Hematopoietic multipotent progenitor cell treated with erythropoietin and hydrocortisone succinate and interleukin-3 and kit ligand, for 17 days (in vitro differentiated cells): ENCODE measurements around the gene SULF2.

Source experiments
- DNase-seq: peaks from one replicate; pipeline ENCODE4 v3.0.0-alpha.2; 2015; ENCODE audit warnings: low spot score

Gene SULF2

DNA sequence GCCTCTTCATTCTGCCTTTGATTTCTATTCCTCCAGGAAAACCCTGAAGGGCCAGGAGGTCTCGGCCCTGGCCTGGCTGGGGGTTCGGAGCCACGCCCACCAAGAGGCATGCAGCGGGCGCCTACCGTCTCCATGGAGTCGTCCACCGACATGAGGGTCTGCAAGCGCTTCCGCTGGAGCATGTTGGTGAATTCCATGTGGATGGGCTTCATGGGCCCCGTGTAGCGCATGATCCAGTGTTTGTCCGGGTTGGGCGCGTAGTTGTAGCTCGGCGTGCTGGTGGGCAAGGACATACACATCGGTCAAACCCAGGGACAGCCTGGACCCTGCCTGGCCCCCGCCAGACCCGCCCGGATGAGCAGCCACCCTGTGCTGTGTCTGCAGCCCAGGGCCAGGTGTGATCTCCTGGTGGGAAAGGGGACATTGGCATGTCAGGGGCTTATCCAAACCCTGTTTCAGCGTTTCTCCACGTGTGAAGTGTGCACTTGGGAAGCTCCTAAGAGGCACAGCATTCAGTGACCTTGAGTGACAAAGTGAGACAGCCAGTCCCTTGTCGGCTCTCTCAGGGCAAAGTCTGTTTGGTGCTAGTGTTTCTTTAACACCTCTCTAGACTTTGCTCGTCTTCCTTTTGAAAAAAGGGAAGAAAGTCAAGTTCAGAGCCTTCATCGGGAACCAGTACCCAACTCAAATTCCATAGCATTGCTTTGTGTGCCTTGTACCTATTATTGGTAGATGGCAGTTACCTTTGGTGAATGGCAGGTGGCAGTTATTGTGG is 100.8 kb downstream of the SULF2 start:
- no peak for DNase-seq

DNA sequence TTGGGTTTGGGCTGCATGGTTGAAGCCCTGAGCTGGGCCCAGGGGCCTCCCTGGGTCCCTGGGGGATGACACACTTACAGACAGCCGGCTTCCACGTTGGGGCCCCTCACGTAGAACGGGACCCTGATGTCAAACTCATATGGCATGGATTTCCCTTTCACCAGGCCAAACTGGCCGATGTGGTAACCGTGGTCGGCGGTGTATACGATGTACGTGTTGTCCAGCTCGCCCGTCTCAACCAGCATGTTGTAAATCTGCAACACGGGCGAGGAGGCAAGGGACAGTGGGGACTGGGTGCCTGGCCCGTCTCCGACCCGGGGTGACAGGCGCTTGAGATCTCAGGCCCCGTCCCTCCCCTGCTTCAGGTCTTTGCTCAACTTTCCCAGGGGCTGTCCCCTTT is 102.4 kb downstream of the SULF2 start:
- no peak for DNase-seq

DNA sequence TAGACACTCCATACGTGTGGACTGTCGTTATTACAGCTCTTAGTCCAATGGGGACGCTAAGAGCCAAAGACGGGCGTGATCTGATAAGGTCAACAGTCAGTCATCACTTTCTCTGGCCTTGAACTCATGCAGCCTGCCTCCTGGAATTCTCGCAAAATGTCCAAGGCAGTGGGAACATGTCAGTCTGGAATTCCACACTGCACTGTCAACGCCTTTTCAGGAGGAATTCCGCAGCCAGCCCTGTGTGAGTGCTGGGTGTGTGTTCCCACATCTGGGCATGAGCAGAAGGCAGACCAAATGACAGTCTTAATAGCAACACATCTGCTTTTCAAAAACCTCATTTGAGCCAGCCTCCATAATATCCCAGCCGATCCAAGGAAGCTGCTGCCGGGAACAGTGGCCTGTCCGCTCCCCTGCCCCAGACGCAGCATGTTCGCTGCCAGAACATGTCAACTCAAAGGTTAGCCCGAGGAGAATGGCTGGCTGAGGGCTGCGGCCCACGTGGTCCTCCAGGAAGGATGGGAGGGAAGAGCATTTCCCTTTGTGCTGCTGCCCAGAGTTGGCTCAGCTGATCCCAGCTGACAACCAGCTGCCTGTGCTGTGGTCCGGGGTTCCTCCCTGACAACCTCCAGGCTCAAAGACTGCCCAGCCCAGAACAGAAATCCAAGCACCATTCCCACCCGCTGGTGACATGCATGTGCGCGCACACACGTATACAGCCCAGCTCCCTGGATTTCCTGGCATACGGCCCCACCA is 103.1 kb downstream of the SULF2 start:
- DNase-seq, result no peak

GRCh38 chr20:47680804-47681529 is 104.3 kb downstream of the SULF2 start:
- DNase-seq, result no peak

- no peak for DNase-seq
Measured at GRCh38 chr20:47679462-47679861, 105.8 kb downstream of the SULF2 start.

- no peak for DNase-seq
Measured at GRCh38 chr20:47678536-47678935, 106.7 kb downstream of the SULF2 start.

GRCh38 chr20:47677635-47678453 is 107.4 kb downstream of the SULF2 start:
- DNase-seq, result no peak

- no peak for DNase-seq
Measured at GRCh38 chr20:47676912-47677634, 108.2 kb downstream of the SULF2 start.

DNA sequence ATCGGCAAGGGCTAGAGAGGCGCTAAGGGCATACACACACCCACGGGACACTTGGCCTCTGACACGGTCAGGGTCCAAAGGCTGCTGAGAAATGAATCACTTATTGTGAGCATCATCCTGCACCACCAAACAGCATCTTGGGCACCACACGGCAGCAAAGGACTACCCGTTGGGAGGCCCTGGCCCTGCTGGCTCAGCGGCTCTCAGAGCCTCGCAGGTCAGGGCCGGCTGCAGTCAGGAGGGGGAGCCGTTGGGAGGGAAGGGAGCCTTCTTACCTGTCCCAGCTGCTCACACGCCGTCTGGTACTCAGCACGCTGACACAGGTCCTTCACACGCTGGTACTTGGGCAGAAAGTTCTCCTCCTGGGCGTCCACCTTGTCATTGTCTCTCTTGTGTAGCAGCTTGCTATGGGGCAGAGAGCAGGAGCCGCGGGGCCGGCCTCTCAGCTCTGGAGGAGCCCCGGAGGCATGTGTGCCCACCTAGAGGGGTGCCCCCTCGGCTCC is 109.0 kb downstream of the SULF2 start:
- DNase-seq, result no peak

GRCh38 chr20:47675190-47676142 is 109.8 kb downstream of the SULF2 start:
- no peak for DNase-seq

DNA sequence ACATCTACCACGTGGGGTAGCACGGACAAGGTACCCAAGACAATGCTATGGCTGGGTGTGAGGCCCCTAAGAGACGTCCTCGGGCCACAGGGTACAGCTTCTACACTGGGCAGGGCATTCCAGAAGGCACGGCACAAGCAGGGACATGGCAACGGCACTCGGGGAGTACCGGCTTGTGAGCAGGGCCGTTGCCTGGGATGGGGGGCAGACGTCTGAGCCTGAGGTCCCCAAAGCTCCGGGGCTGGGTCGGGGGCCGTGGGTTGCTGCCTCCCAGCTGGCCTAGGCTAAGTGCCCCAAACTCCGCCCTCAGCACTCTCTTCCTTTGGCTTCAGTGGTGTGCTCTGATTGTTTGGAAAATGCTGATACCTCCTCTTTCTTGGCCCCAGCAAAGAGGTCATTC is 110.6 kb downstream of the SULF2 start:
- no peak for DNase-seq

DNA sequence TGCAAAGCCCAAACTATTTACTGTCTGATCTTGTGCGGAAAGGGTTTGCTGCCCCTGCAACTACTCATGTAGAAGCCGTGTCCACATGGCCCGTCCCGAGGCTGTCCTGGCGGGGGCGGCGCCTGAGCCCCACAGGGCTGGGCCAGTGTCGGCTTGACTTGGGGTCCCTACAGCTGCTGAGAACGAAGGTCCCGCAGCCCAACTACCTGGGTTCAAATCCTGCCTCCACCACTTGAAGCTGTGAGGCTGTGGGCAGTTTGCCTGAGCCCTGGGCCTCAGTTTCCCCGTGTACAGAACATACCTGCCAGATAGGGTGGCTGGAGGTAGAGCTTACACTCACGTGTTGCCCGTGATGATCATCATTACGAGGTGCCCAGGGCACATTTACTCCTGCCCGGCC is 111.1 kb downstream of the SULF2 start:
- DNase-seq, result no peak

GRCh38 chr20:47673671-47673955 is 111.7 kb downstream of the SULF2 start:
- DNase-seq, result no peak

DNA sequence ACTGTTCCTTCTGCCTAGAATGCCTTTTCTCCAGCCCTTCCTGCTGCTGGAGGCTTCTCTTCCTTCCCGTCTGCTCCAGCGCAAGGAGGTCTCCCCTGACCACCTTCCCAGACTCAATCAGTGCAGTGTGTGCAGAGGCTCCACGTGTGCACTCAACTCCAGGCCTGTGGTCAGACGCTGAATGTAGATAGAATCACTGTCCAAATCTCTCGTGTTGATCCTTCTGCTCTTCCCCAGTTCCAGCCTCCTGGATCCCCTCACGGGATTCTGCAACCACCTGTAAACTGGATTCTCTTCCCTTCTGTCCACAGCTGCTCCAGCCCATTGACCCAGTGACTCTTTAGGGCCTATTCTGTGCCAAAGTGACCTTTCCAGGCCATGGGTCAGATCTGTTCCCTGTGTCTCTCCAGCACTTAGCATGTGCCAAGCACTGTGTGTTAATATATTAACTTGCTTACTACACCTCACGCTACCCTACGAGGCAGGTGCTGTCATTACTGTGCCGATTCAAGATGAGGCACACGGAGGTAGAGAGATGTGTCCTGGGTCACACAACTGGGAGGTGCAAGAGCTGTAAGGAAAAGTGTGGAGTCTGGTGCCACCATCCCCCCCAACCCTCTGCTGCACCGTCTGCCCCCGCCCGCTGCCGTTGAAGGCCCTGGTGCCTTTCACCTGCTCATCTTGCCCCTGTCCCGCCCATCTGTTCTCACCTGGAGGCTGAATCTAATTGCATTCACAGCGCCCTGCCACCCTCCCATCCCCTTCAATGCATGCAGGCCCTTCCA is 112.2 kb downstream of the SULF2 start:
- DNase-seq, result no peak

DNA sequence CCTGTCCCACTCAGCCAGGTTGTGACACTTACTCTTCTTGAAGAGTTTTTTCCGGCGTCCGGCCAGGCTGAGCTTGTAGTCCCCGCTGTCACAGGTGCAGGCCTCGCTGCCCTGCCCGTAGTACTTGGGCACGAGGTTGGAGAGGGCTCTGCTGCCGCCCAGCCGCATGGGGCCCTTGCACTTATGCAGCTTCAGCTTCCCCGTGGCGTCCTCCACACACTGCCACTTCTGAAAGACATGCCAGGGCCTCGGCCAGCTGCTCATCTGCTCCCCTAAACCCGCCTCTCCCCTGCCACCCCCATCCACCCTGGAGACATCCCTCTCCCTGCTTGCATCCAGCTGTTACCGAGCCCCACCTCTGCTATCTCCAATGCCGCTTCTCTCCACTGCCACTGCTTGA is 113.1 kb downstream of the SULF2 start:
- DNase-seq, result no peak

- no peak for DNase-seq
Measured at GRCh38 chr20:47670913-47671312, 114.4 kb downstream of the SULF2 start.

DNA sequence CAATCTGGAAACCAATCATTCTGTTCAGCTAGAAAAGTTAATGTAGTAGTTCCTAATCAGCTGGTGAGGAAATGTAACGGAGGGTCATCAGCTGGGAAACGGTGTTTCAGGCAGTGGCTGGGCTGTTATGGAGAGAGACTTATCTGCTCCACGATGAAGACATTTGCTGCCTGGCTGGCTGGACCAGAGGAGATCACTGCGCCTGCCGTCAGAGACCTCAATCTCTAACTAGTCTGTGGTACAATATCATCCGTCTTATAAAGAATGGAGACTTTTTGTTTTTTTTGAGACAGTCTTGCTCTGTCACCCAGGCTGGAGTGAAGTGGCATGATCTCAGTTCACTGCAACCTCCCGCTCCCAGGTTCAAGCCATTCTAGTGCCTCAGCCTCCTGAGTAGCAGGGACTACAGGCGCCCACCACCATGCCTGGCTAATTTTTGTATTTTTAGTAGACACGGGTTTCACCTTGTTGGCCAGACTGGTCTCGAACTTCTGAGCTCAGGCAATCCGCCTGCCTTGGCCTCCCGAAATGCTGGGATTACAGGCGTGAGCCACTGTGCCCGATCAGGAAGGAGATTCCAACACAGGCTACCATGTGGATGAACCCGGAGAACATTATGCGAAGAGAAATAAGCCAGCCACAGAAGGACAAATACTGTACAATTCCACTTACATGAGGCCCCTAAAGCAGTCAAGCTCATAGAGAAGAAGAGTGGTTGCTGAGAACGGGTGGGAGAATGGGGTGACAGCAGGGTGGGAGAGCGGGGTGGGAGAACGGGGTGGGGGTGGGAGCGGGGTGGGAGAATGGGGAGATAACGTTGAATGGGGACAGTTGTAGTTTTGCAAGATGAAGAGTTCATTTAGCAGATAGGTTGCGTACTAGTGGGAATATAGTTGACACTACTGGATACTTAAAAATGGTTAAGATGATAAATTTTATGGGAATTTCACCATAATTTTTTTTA is 115.1 kb downstream of the SULF2 start:
- no peak for DNase-seq

DNA sequence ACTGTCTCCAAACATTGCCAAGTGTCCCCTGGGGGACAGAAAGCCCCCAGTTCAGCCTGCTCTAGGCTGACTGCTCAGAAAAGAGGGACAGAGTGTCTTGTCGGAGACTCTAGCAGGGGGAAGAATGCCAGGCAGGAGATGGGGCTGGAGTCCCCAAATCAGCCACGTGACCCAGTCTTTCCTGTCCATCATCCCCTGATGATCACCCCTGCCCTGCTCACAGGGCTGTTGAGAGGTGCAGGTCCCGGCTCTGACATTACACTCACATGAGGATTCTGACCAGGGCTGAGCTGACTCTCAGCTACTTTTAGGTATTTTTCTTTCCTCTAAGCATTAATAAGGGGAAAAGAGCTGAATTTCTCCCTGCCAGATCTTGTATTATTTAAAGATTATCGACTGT is 115.8 kb downstream of the SULF2 start:
- no peak for DNase-seq

- no peak for DNase-seq
Measured at GRCh38 chr20:47669152-47669425, 116.2 kb downstream of the SULF2 start.
